ENCODE data around the gene PLTP. TPM values are rescaled to one million over a fixed set of nuclear protein-coding genes. Genes with fewer than 3 reads are reported as not detected.

Gene PLTP
- total and polyA plus RNA-seq, 2 of the 13 experiments (the other 11 are each of a cell fraction or from before 2014, with no cell fraction given) = 16.9 to 28.6 TPM

DNA sequence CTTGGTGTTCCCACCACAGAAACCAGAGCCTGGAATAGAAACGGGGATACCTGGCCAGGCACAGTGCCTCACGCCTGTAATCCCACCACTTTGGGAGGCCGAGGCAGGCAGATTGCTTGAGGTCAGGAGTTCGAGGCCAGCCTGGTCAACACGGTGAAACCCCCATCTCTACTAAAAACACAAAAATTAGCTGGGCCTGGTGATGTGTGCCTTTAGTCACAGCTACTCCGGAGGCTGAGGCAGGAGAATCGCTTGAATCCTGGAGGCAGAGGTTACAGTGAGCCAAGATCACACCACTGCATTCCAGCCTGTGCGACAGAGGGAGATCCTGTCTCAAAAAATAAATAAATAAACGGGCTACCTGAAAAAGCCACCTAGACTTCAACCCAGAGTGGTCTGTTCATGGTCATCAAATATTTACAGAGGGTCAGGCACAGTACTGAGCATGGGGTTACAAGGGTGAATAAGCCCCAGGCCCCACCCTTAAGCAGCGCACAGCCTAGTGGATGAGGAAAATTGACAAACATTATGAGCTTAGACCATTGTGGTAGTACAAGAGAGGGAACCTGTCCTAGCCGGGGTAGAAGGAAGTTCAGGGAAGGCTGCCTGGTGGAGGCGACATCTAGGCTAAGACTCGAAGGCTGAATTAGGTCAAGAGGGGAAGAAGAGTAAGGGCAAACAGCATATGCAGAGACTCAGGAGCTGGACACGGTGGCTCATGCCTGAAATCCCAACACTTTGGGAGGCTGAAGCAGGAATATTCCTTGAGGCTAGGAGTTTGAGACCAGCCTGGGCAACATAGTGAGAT is 15.3 kb upstream of the PLTP start (continued):
- 0 out of 2 replicates have a peak, but pooled peaks have one; percentile 32 for TF ChIP-seq ZNF646 (CRISPR knock-in tag; IDR thresholded peaks at IDR 0.05)
- no peak for TF ChIP-seq ZIK1 (CRISPR knock-in tag; IDR thresholded peaks at IDR 0.05; ENCODE audit: borderline replicate concordance, low read depth)
- peak; percentile 54 for TF ChIP-seq MYC (CRISPR knock-in tag; IDR thresholded peaks at IDR 0.05; ENCODE audit: borderline replicate concordance)
- no peak for TF ChIP-seq MXD3 (CRISPR knock-in tag; IDR thresholded peaks at IDR 0.05)
- peak; percentile 45 for TF ChIP-seq POLR2G (IDR thresholded peaks at IDR 0.05; ENCODE audit: low read depth, low read length)
- TF ChIP-seq, protein P1, sequence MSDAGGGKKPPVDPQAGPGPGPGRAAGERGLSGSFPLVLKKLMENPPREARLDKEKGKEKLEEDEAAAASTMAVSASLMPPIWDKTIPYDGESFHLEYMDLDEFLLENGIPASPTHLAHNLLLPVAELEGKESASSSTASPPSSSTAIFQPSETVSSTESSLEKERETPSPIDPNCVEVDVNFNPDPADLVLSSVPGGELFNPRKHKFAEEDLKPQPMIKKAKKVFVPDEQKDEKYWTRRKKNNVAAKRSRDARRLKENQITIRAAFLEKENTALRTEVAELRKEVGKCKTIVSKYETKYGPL (CRISPR knock-in tag; IDR thresholded peaks at IDR 0.05) = no peak
- 0 out of 2 replicates have a peak, but pooled peaks have one; percentile 17 for TF ChIP-seq NRL (CRISPR knock-in tag; IDR thresholded peaks at IDR 0.05; ENCODE audit: borderline replicate concordance)
- 0 out of 2 replicates have a peak, but pooled peaks have one; percentile 42 for TF ChIP-seq ZNF337 (CRISPR knock-in tag; IDR thresholded peaks at IDR 0.05; ENCODE audit: borderline replicate concordance, low read depth)
- peak; percentile 87 for TF ChIP-seq HOXA3 (CRISPR knock-in tag; IDR thresholded peaks at IDR 0.05)
- no peak for TF ChIP-seq KLF9 (CRISPR knock-in tag; IDR thresholded peaks at IDR 0.05; ENCODE audit: low read depth)
- TF ChIP-seq, protein P2, sequence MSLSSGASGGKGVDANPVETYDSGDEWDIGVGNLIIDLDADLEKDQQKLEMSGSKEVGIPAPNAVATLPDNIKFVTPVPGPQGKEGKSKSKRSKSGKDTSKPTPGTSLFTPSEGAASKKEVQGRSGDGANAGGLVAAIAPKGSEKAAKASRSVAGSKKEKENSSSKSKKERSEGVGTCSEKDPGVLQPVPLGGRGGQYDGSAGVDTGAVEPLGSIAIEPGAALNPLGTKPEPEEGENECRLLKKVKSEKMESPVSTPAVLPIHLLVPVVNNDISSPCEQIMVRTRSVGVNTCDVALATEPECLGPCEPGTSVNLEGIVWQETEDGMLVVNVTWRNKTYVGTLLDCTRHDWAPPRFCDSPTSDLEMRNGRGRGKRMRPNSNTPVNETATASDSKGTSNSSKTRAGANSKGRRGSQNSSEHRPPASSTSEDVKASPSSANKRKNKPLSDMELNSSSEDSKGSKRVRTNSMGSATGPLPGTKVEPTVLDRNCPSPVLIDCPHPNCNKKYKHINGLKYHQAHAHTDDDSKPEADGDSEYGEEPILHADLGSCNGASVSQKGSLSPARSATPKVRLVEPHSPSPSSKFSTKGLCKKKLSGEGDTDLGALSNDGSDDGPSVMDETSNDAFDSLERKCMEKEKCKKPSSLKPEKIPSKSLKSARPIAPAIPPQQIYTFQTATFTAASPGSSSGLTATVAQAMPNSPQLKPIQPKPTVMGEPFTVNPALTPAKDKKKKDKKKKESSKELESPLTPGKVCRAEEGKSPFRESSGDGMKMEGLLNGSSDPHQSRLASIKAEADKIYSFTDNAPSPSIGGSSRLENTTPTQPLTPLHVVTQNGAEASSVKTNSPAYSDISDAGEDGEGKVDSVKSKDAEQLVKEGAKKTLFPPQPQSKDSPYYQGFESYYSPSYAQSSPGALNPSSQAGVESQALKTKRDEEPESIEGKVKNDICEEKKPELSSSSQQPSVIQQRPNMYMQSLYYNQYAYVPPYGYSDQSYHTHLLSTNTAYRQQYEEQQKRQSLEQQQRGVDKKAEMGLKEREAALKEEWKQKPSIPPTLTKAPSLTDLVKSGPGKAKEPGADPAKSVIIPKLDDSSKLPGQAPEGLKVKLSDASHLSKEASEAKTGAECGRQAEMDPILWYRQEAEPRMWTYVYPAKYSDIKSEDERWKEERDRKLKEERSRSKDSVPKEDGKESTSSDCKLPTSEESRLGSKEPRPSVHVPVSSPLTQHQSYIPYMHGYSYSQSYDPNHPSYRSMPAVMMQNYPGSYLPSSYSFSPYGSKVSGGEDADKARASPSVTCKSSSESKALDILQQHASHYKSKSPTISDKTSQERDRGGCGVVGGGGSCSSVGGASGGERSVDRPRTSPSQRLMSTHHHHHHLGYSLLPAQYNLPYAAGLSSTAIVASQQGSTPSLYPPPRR (CRISPR knock-in tag; IDR thresholded peaks at IDR 0.05; ENCODE audit: borderline replicate concordance) = peak; percentile 94
- peak; percentile 99 for TF ChIP-seq RXRB (CRISPR knock-in tag; IDR thresholded peaks at IDR 0.05; ENCODE audit: borderline replicate concordance)
- no peak for TF ChIP-seq ZFP41 (CRISPR knock-in tag; IDR thresholded peaks at IDR 0.05; ENCODE audit: borderline replicate concordance)

Measured in HepG2 (cell line).